Femur (tissue), 1 donor: ENCODE results near the gene GPR155.
"Not testable (repeated sequence)": the region's sequence is repeated elsewhere in the genome, so short reads cannot be mapped to it uniquely, and the experiment has no call there.

ENCODE experiments used
- DNase-seq: peaks from one replicate; pipeline ENCODE4 v3.0.0-alpha.2; 2017

GPR155 gene

DNA sequence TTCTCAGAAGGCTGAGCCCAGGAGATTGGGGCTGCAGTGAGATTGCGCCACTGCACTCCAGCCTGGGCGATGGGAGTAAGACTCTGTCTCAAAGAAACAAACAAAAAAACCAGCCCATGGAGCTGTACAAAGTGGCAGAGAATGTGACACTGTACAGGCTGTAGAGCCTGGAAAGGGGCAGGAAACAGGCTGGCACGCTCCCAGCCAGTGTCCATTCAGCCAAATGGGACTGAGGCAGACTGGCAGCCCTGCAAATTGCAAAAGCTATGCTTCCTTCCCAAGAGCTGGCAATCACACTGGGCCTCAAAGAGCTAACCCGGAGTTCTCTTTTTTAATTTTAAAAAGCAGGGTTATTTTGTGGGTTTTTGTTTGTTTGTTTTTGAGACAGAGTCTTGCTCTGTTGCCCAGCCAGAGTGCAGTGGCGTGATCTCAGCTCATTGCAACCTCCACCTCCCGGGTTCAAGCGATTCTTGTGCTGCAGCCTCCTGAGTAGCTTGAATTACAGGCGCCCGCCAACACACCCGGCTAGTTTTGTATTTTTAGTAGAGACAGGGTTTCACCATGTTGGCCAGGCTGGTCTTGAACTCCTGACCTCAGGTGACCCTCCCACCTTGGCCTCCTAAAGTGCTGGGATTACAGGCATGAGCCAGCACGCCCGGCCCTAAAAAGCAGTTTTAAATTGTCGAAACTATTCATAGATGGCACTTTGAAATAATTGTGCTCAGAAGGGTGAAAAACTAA, 48.5 kb downstream of the GPR155 start:
- DNase-seq, result peak; percentile 44

GRCh38 chr2:174436351-174436750, 50.5 kb downstream of the GPR155 start:
- DNase-seq, result no peak

DNA sequence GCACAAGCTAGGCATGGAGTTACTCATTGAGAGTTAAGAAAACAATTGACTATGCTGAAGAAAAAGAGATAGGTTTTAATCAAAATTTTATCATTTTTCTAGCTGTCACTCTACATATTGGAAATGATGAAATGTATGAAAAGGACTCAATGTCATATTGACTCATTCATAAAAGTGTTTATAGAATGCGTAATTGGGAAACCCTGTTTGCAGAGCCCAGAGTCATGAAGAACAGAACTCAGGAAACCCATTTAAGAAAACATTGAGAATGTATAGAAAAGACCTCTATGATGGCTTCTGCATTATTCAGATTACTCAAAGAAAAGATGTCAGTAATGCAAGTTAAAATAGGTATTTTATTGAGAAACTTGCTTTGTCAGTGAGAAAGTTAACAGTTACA, 54.9 kb downstream of the GPR155 start:
- no peak for DNase-seq

DNA sequence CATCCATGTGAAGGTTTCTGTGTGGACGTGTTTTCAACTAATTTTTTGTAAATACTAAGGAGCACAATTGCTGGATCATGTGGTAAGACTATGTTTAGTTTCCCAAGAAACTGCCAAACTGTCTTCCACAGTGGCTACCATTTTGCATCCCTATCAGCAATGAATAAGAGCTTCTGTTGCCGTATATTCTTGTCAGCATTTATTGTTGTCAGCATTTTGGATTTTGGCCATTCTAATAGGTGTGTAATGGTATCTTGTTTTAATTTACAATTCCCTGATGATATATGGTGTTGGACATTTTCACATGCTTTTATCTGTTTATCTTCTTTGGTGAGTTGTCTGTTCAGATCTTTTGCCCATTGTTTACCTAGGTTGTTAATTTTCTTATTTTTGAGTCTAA, 56.8 kb downstream of the GPR155 start:
- DNase-seq, result no peak

- DNase-seq, result no peak
Measured at GRCh38 chr2:174428214-174428613, 58.6 kb downstream of the GPR155 start.

DNA sequence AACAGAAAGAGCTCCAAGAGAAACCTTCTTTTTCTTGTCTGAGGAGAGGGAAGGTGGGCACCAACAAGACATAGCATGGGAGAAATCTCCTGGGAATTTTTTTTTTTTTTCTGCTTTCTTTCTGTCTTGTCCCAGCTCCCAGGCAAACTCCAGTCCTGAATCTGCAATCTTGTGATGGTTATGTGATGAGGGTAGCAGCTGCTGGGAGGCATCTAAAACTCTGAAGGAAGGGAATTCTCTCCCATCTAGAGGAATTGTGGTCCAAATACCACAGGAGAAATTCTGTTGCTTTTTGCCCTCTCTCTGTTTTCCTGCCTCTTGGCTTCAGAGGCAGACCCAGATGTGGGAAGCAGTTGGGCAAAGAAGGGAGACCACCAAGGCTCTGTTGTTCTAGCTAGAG, 74.6 kb downstream of the GPR155 start:
- no peak for DNase-seq

DNA sequence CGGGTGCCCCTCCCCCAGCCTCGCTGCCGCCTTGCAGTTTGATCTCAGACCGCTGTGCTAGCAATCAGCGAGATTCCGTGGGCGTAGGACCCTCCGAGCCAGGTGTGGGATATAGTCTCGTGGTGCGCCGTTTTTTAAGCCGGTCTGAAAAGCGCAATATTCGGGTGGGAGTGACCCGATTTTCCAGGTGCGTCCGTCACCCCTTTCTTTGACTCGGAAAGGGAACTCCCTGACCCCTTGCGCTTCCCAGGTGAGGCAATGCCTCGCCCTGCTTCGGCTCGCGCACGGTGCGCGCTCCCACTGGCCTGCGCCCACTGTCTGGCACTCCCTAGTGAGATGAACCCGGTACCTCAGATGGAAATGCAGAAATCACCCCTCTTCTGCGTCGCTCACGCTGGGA, 76.8 kb downstream of the GPR155 start:
- not testable (repeated sequence) for DNase-seq

DNA sequence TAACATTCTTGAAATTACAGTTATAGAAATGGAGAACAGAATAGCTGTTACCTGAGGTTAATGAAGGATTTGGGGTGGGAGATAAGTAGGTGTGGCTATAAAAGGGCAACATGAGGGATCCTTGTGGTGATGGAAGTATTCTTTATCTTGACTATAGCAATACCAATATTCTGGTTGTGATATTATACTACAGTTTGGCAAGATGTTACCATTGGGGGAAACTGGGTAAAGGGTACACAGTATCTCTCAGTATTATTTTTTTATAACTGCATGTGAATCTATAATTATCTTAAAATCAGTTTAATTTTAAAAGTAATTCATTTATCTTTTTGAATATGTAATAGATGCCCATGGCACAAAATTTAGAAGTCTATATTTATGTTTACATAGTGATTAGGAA, 83.2 kb downstream of the GPR155 start:
- DNase-seq, result no peak

- DNase-seq, result no peak
Measured at GRCh38 chr2:174400853-174401252, 86.0 kb downstream of the GPR155 start.

GRCh38 chr2:174399171-174399570, 87.7 kb downstream of the GPR155 start:
- DNase-seq, result no peak

GRCh38 chr2:174397773-174398172, 89.1 kb downstream of the GPR155 start:
- DNase-seq, result no peak

- DNase-seq, result peak; percentile 18
Measured at GRCh38 chr2:174395969-174396630, 90.7 kb downstream of the GPR155 start.

DNA sequence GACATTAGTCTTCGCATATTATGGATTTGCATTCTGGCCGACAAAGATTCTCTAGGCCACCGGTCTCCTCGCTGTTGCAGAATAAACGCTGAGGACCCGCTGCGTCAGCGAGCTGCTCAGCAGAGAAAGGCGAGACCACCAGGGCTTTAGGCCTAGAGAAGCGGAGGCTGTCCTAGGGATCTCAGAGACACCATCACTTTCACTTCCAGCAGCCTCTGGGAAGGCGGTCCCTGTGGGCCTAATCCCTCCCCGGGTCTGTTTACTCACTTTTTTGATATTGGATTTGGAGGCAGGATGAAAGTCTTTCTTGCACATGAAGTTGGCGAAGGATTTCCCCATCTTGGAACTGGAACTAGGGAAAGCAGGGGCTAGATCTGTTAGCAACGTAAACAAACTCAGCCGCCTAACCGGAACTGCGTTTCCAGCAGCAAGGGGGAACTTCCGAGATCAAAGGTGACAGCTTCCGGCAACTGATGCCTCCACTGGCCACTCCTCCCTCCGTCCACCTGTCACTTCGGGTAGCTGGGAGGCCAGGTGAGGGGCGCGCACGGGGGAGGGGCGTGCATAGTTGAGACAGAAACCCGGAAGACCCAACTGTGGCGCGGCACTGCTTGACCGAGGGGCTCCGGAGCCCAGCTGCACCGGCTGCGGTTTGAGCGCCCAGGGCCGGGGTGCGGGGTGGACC, 91.4 kb downstream of the GPR155 start, which contains the start of gene SCRN3:
Gene SCRN3, plus strand, starts transcription at position 447 of the 685 bp plus-strand sequence. CDS start 2,554 bp downstream, outside the sequence.
- peak; percentile 90 for DNase-seq

- no peak for DNase-seq
Measured at GRCh38 chr2:174392706-174393105, 94.1 kb downstream of the GPR155 start.

GRCh38 chr2:174390303-174390702, 96.5 kb downstream of the GPR155 start:
- not testable (repeated sequence) for DNase-seq

- no peak for DNase-seq
Measured at GRCh38 chr2:174389542-174389941, 97.3 kb downstream of the GPR155 start.

DNA sequence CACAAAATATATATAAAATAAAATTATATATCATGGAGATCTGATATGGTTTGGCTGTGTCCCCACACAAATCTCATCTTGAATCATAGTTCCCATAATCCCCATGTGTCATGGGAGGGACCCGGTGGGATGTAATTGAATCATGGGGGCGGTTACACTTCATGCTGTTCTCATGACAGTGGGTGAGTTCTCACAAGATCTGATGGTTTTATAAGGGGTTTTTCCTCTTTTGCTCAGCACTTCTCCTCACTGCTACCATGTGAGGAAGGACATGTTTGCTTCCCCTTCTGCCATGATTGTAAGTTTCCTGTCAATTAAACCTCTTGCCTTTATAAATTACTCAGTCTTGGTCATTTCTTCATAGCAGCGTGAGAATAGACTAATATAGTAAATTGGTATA, 98.1 kb downstream of the GPR155 start:
- not testable (repeated sequence) for DNase-seq

- DNase-seq, result no peak
Measured at GRCh38 chr2:174385201-174385600, 101.6 kb downstream of the GPR155 start.

GRCh38 chr2:174383796-174384195, 103.0 kb downstream of the GPR155 start:
- DNase-seq, result no peak
